Stimulated activated CD4-positive, alpha-beta T cell treated with anti-CD3 and anti-CD28 coated beads, TNF-alpha, amount 100 ng/mL, for 1 hour (primary cell): ENCODE data around the gene SLC6A3.

Experiments
- DNase-seq, 3 donors: peaks; one replicate each; pipeline ENCODE4 v3.0.0-alpha.2; 2020; ENCODE audit warnings: low read depth in 3 of 3, low spot score in 1 of 3

The SLC6A3 gene

GRCh38 chr5:1442222-1443145 lies 2.8 kb downstream of the SLC6A3 start:
- DNase-seq = no peak

- DNase-seq = no peak
These were observed 3.9 kb downstream of the SLC6A3 start for GRCh38 chr5:1441166-1441865.

GRCh38 chr5:1440098-1440493 lies 5.1 kb downstream of the SLC6A3 start:
- DNase-seq = no peak

- no peak for DNase-seq
These were observed 5.7 kb downstream of the SLC6A3 start for GRCh38 chr5:1439388-1440097.

- no peak for DNase-seq
These were observed 6.4 kb downstream of the SLC6A3 start for GRCh38 chr5:1438871-1439270.

- DNase-seq = no peak
These were observed 7.2 kb downstream of the SLC6A3 start for GRCh38 chr5:1437876-1438559.

- DNase-seq = no peak
These were observed 7.9 kb downstream of the SLC6A3 start for GRCh38 chr5:1437226-1437829.

GRCh38 chr5:1436681-1437080 lies 8.6 kb downstream of the SLC6A3 start:
- DNase-seq = no peak

- DNase-seq = no peak
These were observed 9.2 kb downstream of the SLC6A3 start for GRCh38 chr5:1436036-1436435.

- DNase-seq = no peak
These were observed 9.9 kb downstream of the SLC6A3 start for GRCh38 chr5:1435369-1435768.

- DNase-seq = no peak
These were observed 12.9 kb downstream of the SLC6A3 start for GRCh38 chr5:1432296-1432695.

- no peak for DNase-seq
These were observed 13.3 kb downstream of the SLC6A3 start for GRCh38 chr5:1431896-1432295.

GRCh38 chr5:1431021-1431811 lies 14.0 kb downstream of the SLC6A3 start:
- DNase-seq = no peak

- DNase-seq = no peak
These were observed 15.0 kb downstream of the SLC6A3 start for GRCh38 chr5:1430121-1430795.

- no peak for DNase-seq
These were observed 15.7 kb downstream of the SLC6A3 start for GRCh38 chr5:1429496-1429895.

GRCh38 chr5:1429066-1429465 lies 16.2 kb downstream of the SLC6A3 start:
- no peak for DNase-seq

- no peak for DNase-seq
These were observed 17.1 kb downstream of the SLC6A3 start for GRCh38 chr5:1428107-1428506.

- DNase-seq = no peak
These were observed 20.5 kb downstream of the SLC6A3 start for GRCh38 chr5:1424716-1425115.

GRCh38 chr5:1423901-1424603 lies 21.2 kb downstream of the SLC6A3 start:
- DNase-seq = no peak
